Fibroblast of the conjunctiva (primary cell): ENCODE results near the gene CRYBG2.

Experiments used
- DNase-seq: peaks from one replicate; pipeline ENCODE4 v3.0.0-alpha.2; 2010; ENCODE audit warnings: low read depth

The CRYBG2 gene

DNA sequence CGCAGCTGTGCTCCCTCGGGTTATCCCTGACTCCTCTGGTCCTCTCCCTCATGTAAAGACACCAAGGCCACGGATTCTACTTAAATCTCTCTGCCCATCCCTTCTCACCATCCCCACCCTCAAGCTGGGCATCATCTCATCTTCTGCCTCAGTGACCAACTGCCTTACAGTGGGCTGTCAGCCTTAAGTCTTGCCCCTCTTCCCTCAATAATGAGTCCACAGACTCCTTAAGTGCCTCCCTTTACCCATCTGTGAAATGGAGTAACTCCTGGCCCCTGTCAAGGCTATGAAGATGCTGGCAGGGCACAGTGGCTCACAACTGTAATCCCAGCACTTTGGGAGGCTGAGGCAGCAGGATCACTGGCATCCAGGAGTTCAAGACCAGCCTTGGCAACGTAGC lies 62.0 kb downstream of the CRYBG2 start:
- no peak for DNase-seq

- DNase-seq: no peak
These were observed 62.5 kb downstream of the CRYBG2 start for GRCh38 chr1:26291433-26291832.

DNA sequence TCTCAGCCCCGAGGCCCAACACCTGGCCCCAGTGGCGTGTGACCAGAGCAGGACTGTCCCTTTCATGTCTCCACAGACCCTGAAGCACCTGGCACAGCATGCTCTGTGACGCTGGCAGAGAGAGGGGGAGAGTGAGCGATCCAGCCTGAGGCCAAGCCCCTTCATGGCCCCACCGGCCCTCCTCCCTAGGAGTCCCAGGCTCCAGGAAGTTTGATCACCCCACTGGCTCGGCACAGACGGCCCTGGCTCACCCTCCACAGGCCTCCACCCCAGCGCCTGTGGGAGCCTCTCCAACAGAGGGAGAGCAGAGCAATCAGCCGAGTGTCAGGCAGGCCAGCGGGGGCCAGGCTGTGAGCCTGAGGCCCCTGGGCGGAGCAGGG lies 63.1 kb downstream of the CRYBG2 start:
- no peak for DNase-seq

GRCh38 chr1:26290122-26290881 lies 63.6 kb downstream of the CRYBG2 start:
- no peak for DNase-seq

GRCh38 chr1:26289158-26290059 lies 64.5 kb downstream of the CRYBG2 start:
- DNase-seq: no peak

DNA sequence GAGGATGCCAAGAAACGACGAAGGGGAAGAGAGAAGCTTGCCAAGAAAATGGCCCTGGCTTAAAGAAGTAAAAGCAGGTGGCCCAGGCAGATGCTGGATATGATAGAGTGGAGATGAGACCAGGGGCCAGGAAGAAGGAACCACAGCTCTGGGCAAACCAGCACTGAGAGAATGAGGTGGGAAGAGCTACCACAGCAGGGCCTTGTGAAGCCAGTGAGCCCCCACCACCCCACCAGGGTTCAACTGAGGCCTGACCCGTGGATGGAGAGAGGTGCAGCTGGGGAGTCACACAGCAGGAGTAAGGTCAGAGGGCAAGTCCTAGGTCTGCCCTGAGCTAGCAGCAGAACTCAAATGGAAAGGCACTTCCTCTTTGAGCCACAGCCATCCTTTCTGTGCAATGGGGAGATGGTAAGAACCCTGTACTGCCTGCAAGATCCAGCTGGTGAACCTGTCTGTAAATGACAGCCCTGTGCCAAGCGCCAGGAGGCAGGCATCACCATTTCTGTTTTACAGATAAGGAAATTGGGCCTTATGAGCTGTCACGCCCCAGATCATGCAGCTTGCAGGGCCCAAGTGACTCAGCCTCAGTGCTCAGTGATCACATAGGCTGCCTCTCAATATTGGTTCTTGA lies 65.5 kb downstream of the CRYBG2 start:
- no peak for DNase-seq

- no peak for DNase-seq
These were observed 66.1 kb downstream of the CRYBG2 start for GRCh38 chr1:26287811-26288210.

DNA sequence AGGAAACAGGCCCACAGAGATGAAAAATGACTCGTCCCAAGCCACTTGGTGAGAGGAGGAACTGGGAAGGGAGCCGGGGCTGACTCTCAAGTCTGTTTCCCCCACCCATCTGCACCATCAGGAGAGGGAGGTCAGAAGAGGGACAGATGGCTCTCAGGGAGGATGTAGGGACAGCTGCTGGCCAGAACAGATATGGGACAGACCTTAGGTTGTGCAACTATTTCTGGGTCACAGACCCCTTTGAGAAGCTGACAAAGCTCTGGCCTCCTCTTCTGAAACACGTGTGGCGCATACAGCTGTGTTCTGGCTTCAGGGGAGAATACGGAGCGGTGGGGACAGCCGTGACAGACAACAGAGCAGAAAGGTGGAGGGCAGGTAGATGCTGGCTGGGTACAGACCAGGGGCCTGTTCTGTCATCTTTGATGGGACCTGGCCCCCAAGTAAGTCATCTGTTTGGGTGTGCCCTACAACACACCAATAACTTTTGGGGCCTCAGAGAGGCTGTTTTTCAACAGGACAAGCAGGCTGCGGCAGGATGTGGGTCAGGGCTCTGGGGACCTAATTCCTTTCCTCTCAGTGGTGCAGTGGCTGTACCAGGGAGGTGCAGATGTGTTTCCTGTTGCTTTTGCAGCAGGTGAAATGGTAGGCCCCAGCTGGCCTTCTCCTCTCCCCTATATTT lies 66.8 kb downstream of the CRYBG2 start:
- no peak for DNase-seq

DNA sequence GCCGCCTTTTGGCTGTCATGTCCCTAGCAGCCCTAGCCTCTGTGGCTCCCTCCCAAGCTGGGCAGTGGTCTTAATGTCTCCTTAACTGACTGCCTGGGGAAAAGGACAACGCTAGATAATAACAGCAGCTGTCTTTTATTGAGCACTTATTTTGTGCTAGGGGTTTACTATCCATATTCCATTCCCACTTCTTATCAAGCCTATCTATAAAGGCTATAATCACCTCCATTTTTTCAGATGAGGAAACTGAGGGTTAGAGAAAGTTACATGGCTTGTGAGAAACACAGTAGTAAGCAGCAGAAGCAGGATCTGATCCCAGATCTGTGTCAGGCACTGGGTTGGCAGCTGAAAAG lies 67.9 kb downstream of the CRYBG2 start:
- DNase-seq: no peak

DNA sequence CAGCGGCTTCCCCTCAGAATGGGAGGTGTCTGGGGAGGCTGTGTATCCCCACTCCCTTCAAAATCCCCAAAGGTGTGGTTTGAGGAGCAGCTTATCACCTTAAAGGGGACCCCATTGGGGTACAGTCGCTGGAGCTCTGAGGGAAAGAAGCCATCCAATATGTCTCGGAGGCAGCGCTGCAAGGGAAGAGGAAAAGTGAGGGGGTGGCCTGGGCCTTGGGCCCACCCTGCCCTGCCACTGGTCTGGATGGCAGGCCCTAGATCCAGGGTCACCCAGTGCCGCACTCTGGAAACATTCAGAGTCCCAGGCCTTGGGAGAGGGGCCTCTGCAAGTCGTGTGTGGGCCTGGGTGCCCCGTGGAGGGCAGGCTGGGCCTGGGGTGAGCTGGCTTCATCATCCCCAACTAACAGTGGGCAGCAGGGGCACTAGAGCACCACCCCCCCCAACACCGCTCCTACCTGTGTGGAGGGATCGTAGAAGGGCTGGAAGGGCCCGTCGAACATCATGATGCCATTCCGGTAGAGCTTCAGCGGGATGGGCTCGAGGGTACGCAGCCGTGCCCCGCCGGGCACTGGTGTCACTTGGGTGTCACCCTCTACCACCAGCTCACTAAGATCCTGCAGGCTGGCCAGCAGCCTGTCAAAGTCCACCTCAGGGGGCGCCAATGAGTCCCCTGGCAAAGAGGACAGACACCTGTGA lies 68.4 kb downstream of the CRYBG2 start:
- DNase-seq: no peak

- peak; percentile 55 for DNase-seq
These were observed 69.2 kb downstream of the CRYBG2 start for GRCh38 chr1:26284597-26285347.

DNA sequence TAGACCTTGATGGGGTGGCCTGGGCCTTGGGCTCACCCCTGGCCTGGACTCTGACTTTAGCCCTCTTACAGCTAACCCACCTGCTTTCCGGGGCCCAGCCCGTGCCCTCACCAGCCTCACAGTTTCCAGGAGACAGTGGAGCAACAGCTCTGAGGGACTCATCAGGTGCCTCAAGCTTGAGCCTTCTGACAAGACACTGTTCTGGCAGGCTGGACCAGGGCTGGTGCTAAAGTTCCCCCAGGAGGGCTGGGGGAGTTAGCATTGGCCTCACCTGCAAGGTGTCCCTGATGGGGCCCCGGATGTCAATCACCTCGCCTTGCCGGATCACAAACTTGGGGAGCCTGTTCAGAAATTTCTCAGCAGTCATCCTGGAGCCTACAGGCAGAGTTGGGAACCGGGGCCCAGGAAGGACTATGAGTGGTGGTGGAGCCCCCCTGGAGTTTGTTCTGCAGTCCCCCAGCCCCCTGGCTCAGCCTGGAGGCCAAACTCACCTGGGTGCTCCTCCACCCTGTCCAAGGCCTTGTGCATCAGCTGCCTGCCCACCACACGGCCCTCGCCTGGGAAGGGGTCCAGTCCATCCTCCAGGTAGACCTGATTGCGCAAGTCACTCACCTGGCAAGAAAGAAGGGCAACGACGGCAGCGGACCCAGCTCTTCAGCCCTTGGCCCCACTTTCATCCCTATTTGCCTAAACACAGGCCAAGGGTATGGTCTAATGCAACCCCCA lies 69.9 kb downstream of the CRYBG2 start:
- no peak for DNase-seq

- DNase-seq: no peak
These were observed 70.6 kb downstream of the CRYBG2 start for GRCh38 chr1:26283279-26283853.

GRCh38 chr1:26282401-26282918 lies 71.5 kb downstream of the CRYBG2 start:
- no peak for DNase-seq

GRCh38 chr1:26281971-26282370 lies 72.0 kb downstream of the CRYBG2 start:
- no peak for DNase-seq

DNA sequence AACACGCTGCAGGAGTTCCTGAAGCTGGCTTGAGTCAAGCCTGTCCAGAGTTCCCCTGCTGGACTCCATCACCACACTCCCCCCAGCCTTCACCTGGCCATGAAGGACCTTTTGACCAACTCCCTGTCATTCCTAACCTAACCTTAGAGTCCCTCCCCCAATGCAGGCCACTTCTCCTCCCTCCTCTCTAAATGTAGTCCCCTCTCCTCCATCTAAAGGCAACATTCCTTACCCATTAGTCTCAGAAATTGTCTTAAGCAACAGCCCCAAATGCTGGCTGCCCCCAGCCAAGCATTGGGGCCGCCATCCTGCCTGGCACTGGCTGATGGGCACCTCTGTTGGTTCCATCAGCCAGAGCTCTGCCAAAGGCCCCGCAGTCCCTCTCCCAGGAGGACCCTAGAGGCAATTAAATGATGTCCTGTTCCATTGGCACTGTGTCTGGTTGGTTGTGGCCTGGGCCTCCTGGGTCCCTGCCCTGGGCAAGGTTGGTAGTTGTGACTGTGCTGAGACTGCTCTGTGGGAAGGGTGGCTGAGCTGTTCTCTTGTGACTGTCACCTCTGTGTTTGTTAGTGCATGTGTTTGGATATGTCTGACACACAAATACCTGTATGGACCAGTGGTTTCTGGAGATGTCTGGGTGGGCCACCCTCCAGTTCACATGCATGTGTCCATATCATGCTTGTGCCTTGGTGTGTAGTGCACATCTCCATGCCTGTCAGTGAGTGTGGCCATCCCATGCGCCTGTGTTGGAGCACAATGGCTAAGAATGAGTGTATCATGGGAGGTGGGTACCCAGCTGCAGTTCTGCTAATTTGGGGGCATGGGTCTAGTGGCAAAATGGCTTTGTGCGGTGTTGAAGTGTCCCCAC lies 72.6 kb downstream of the CRYBG2 start:
- DNase-seq: no peak

DNA sequence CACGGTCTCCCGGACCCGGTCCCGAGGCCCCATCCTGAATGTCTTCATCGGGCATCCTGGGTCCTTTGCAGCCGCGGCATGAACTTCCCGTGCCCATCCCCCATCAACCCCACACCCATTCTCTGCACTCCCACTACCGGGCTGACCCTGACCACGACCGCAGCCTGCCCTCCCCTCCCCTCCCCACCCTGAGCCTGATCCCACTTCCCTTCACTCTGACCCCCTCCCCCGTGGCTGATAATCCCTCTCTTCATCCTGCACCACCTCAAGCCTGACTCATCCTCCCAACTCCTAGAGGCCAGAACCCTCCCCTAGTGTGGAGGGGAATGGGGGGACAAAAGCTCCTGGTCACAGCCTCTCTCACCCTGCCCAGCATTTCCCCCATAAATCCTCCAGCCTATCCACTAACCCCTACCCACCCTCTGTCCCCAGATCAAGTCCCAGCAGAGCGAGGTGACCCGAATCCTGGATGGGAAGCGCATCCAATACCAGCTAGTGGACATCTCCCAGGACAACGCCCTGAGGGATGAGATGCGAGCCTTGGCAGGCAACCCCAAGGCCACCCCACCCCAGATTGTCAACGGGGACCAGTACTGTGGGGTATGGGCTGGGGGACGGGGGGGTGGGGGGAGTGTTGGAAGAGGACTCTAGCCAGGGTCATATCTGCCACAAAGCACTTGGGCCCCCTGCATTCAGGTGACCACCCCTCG lies 73.4 kb downstream of the CRYBG2 start:
- no peak for DNase-seq
